HepG2 (cell line): ENCODE results near the gene RNU6-1. TPM values are rescaled to one million over a fixed set of nuclear protein-coding genes. Genes with fewer than 3 reads are reported as not detected.
A peak's percentile ranks its signal among the peaks of the same experiment; 100 is the strongest.

Experiments used
- CCDC6 ChIP-seq: sonication (generic); formaldehyde crosslinking; IDR thresholded peaks from 2 replicates; pipeline ENCODE4 v1.8.1; 2022; ENCODE audit warnings: mild to moderate bottlenecking, missing genetic modification reagents, moderate library complexity
- ELF3 ChIP-seq: IDR thresholded peaks from 2 replicates; pipeline ENCODE4 v1.6.1; 2016; ENCODE audit warnings: missing genetic modification reagents, missing compliant biosample characterization
- HNF1B ChIP-seq: sonication (generic); formaldehyde crosslinking; IDR thresholded peaks from 2 replicates; pipeline ENCODE4 v1.5.1; 2020; ENCODE audit warnings: mild to moderate bottlenecking, moderate library complexity, missing genetic modification reagents
- HOXA3 ChIP-seq: sonication (generic); formaldehyde crosslinking; IDR thresholded peaks from 2 replicates; pipeline ENCODE4 v1.5.0; 2020; ENCODE audit warnings: missing genetic modification reagents
- KDM3A ChIP-seq: IDR thresholded peaks from 2 replicates; pipeline ENCODE4 v1.6.1; 2018; ENCODE audit warnings: low read depth, missing compliant biosample characterization
- MAF1 ChIP-seq: sonication (generic); formaldehyde crosslinking; IDR thresholded peaks from 2 replicates; pipeline ENCODE4 v1.5.0; 2020; ENCODE audit warnings: missing genetic modification reagents, borderline replicate concordance
- NR3C1 ChIP-seq: sonication (generic); formaldehyde crosslinking; IDR thresholded peaks from 2 replicates; pipeline ENCODE4 v1.4.0; 2020; ENCODE audit warnings: missing genetic modification reagents
- SSRP1 ChIP-seq: IDR thresholded peaks from 2 replicates; pipeline ENCODE4 v1.6.1; 2016; ENCODE audit warnings: control low read depth
- ZBTB20 ChIP-seq: sonication (generic); formaldehyde crosslinking; IDR thresholded peaks from 2 replicates; pipeline ENCODE4 v1.8.1; 2023; ENCODE audit warnings: missing genetic modification reagents, low read depth, mild to moderate bottlenecking, borderline replicate concordance
- ZBTB21 ChIP-seq: sonication (generic); formaldehyde crosslinking; IDR thresholded peaks from 2 replicates; pipeline ENCODE4 v1.4.0; 2020; ENCODE audit warnings: missing genetic modification reagents
- ZBTB38 ChIP-seq: sonication (generic); formaldehyde crosslinking; IDR thresholded peaks from 2 replicates; pipeline ENCODE4 v1.5.1; 2020; ENCODE audit warnings: mild to moderate bottlenecking, missing genetic modification reagents
- ZNF101 ChIP-seq: sonication (generic); formaldehyde crosslinking; IDR thresholded peaks from 2 replicates; pipeline ENCODE4 v1.4.0; 2020; ENCODE audit warnings: mild to moderate bottlenecking, low read depth, missing genetic modification reagents, borderline replicate concordance
- ZNF17 ChIP-seq: sonication (generic); formaldehyde crosslinking; IDR thresholded peaks from 2 replicates; pipeline ENCODE4 v1.5.0; 2020; ENCODE audit warnings: mild to moderate bottlenecking, missing genetic modification reagents
- ZNF232 ChIP-seq: sonication (generic); formaldehyde crosslinking; IDR thresholded peaks from 2 replicates; pipeline ENCODE4 v1.4.0; 2020; ENCODE audit warnings: missing genetic modification reagents, borderline replicate concordance
- ZNF432 ChIP-seq: sonication (generic); formaldehyde crosslinking; IDR thresholded peaks from 2 replicates; pipeline ENCODE4 v1.5.0; 2020; ENCODE audit warnings: missing genetic modification reagents, mild to moderate bottlenecking, borderline replicate concordance
- ZNF501 ChIP-seq: sonication (generic); formaldehyde crosslinking; IDR thresholded peaks from 2 replicates; pipeline ENCODE4 v1.5.1; 2020; ENCODE audit warnings: mild to moderate bottlenecking, moderate library complexity, missing genetic modification reagents
- ZNF550 ChIP-seq: sonication (generic); formaldehyde crosslinking; IDR thresholded peaks from 2 replicates; pipeline ENCODE4 v1.4.0; 2020; ENCODE audit warnings: mild to moderate bottlenecking, missing genetic modification reagents, borderline replicate concordance
- ZNF556 ChIP-seq: sonication (generic); formaldehyde crosslinking; IDR thresholded peaks from 2 replicates; pipeline ENCODE4 v1.4.0; 2020; ENCODE audit warnings: mild to moderate bottlenecking, missing genetic modification reagents, borderline replicate concordance
- ZNF768 ChIP-seq: sonication (generic); formaldehyde crosslinking; IDR thresholded peaks from 2 replicates; pipeline ENCODE4 v1.4.0; 2020; ENCODE audit warnings: missing genetic modification reagents
- ZNF775 ChIP-seq: sonication (generic); formaldehyde crosslinking; IDR thresholded peaks from 2 replicates; pipeline ENCODE4 v1.4.0; 2020; ENCODE audit warnings: missing genetic modification reagents, mild to moderate bottlenecking, moderate library complexity, borderline replicate concordance
- ZNF792 ChIP-seq: IDR thresholded peaks from 2 replicates; pipeline ENCODE4 v1.6.1; 2016
- ZSCAN12 ChIP-seq: sonication (generic); formaldehyde crosslinking; IDR thresholded peaks from 2 replicates; pipeline ENCODE4 v1.9.0; 2021; ENCODE audit warnings: mild to moderate bottlenecking, missing genetic modification reagents
- polyA plus RNA-seq, 8 experiments: library from polyadenylated mRNA; depleted of rRNA in 3 of 8; stranded (reverse) in 7 of 8; unstranded in 1 of 8; fragments of >200 nt; fragmentation: Illumina TruSeq in 4 of 8; extraction: Trizol in 4 of 8; gene quantifications; 2 replicates each; pipeline versions ENCODE4 v1.2.1 to v1.2.3, GENCODE V29; 2011 to 2016; ENCODE audit warnings: low read depth in 4 of 8, missing spikeins in 1 of 8, mixed read lengths in 1 of 8; ENCODE audit not compliant: insufficient read depth in 1 of 8
- total RNA-seq, 5 experiments: library from RNA; depleted of rRNA; stranded (reverse); fragments of >200 nt; fragmentation: Illumina TruSeq; extraction: Trizol; gene quantifications; 2 replicates each; pipeline ENCODE4 v1.2.3, GENCODE V29; 2016; ENCODE audit warnings: low read depth in 1 of 5
- TF ChIP-seq, protein P1 (sequence below): sonication (generic); formaldehyde crosslinking; IDR thresholded peaks from 2 replicates; pipeline ENCODE4 v1.5.1; 2020; ENCODE audit warnings: missing genetic modification reagents, mild to moderate bottlenecking, borderline replicate concordance

The RNU6-1 gene
- total and polyA plus RNA-seq, 2 of the 13 experiments (the other 11 are each of a cell fraction or from before 2014, with no cell fraction given): under 0.01 TPM; not detected in 1

GRCh38 chr15:67820992-67821783 is 18.7 kb downstream of the RNU6-1 start (continued):
- TF ChIP-seq ZNF550 (CRISPR knock-in tag) (no peak), ZNF775 (no peak), NR3C1 (no peak), ZBTB21 (CRISPR knock-in tag) (no peak), ELF3 (CRISPR knock-in tag) (peak; percentile 26; the same call in 1 of the 2 replicates), ZNF232 (CRISPR knock-in tag) (peak; percentile 61; the same call in 1 of the 2 replicates), SSRP1 (no peak), ZNF768 (CRISPR knock-in tag) (peak; percentile 42; the same call in 1 of the 2 replicates), ZNF792 (CRISPR knock-in tag) (0 out of 2 replicates have a peak, but pooled peaks have one; percentile 39), ZNF556 (CRISPR knock-in tag) (no peak), HOXA3 (peak; percentile 51; the same call in 1 of the 2 replicates), KDM3A (no peak), ZNF432 (no peak), ZNF17 (CRISPR knock-in tag) (no peak), MAF1 (CRISPR knock-in tag) (no peak), ZNF501 (CRISPR knock-in tag) (peak; percentile 38; the same call in 1 of the 2 replicates), HNF1B (CRISPR knock-in tag) (0 out of 2 replicates have a peak, but pooled peaks have one; percentile 41), CCDC6 (CRISPR knock-in tag) (no peak), ZBTB20 (CRISPR knock-in tag) (no peak), ZSCAN12 (CRISPR knock-in tag) (peak; percentile 69; the same call in 1 of the 2 replicates), ZNF101 (CRISPR knock-in tag) (no peak), ZBTB38 (no peak)
- TF ChIP-seq, protein P1, sequence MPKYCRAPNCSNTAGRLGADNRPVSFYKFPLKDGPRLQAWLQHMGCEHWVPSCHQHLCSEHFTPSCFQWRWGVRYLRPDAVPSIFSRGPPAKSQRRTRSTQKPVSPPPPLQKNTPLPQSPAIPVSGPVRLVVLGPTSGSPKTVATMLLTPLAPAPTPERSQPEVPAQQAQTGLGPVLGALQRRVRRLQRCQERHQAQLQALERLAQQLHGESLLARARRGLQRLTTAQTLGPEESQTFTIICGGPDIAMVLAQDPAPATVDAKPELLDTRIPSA (CRISPR knock-in tag): no peak
